ENCODE measurements around the gene GRIK3.

DNA sequence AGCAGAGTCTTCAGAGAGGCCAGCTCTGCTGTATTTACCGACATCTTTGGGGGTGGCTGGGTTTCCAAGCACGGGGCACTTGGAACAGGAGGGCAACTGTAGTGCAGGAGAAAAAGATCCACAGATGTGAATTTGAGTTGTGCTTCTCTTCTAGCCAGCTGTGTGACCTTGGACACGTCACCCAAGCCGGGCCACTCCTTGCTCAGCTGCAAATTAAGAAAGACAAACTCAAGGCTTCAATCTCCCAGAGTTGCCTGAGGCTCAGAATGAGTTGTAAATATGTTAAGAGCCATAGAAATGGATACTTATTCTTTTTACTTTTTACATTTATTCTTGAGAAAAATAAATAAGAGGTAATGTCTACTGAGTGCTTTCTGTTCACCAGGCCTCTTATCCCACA lies 24.3 kb downstream of the GRIK3 start:
- TF ChIP-seq, protein P1, sequence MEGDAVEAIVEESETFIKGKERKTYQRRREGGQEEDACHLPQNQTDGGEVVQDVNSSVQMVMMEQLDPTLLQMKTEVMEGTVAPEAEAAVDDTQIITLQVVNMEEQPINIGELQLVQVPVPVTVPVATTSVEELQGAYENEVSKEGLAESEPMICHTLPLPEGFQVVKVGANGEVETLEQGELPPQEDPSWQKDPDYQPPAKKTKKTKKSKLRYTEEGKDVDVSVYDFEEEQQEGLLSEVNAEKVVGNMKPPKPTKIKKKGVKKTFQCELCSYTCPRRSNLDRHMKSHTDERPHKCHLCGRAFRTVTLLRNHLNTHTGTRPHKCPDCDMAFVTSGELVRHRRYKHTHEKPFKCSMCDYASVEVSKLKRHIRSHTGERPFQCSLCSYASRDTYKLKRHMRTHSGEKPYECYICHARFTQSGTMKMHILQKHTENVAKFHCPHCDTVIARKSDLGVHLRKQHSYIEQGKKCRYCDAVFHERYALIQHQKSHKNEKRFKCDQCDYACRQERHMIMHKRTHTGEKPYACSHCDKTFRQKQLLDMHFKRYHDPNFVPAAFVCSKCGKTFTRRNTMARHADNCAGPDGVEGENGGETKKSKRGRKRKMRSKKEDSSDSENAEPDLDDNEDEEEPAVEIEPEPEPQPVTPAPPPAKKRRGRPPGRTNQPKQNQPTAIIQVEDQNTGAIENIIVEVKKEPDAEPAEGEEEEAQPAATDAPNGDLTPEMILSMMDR (conservative IDR thresholded peaks at IDR 0.05; ENCODE audit: low read length) = no peak
- no peak for TF ChIP-seq EZH2phosphoT487 (IDR thresholded peaks at IDR 0.05; ENCODE audit: borderline replicate concordance)

Data from Loucy (cell line).